ENCODE data around the gene DLX6.
"Not testable (repeated sequence)": the region's sequence is repeated elsewhere in the genome, so short reads cannot be mapped to it uniquely, and the experiment has no call there.

DNA sequence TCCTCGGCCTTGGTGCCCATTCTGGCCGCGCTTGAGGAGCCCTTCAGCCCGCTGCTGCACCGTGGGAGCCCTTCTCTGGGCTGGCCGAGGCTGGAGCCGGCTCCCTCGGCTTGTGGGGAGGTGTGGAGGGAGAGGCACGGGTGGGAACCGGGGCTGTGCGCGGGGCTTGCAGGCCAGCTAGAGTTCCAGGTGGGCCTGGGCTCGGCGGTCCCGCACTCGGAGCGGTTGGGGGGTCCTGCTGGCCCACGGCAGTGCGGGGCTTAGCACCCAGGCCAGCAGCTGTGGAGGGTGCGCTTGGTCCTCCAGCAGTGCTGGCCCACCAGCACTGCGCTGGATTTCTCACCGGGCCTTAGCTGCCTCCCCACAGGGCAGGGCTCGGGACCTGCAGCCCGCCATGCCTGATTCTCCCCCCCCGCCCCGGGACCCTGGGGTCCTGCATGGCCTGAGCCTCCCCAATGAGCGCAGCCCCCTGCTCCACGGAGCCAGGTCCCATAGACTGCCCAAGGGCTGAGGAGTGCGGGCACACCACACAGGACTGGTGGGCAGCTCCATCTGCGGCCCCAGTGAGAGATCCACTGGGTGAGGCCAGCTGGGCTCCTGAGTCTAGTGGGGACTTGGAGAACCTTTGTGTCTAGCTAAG is 29.0 kb downstream of the DLX6 start:
- TF ChIP-seq CTCF (IDR thresholded peaks at IDR 0.05); ZFX (IDR thresholded peaks at IDR 0.05; ENCODE audit: borderline replicate concordance): not testable (repeated sequence)
